ENCODE measurements around the gene SEC24C.

Gene SEC24C

DNA sequence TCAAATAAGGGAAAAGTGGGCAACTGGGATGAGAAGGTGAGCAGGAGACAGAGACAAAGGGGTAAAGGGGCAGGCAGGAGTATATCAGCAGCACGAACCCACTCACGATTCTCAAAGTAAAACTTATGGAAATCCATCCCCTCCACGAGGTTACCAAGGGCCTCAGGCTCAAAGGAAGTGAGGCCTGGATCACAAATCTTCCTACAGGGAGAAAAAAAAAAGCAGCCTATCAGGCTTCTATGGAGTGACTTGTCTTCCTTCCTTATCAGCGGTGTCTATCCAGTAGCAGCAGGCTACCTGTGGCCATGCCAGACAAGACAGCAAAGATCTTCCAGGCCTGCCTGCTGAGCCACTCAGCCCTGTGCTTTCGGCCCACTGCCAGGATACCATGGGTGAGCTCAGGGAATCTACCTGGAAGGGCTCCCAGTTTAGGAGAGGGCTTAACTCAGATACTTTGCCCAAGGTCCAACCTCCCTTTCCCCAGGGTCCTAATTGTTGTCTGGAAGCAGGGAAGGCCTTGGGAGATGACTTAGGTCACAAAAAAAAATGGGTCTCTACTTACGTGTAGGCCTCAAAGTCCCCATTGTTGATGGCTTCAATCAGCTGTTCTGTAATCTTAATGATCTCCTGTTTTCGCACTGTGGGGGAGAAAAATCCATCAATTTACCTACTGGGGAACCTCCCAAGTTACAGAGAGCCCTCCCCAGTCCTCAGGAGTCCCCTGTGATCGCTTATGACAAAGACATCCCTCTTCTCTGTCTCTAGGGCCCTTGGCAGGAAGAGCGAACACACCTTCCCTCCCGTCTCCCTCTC lies 73.0 kb downstream of the SEC24C start:
- H3K27ac Mint-ChIP-seq = peak overlapping the region; percentile 54
- H3K36me3 Mint-ChIP-seq = no peaks in the 10 kb centered on the region
- no peaks in the 10 kb centered on the region for H3K9me3 Mint-ChIP-seq (ENCODE audit: low read depth)
- H3K27me3 Mint-ChIP-seq = no peaks in the 10 kb centered on the region
- H3K4me1 Mint-ChIP-seq (ENCODE audit: low read depth) = no peaks in the 10 kb centered on the region
- no peak overlapping the region for H3K4me3 Mint-ChIP-seq

DNA sequence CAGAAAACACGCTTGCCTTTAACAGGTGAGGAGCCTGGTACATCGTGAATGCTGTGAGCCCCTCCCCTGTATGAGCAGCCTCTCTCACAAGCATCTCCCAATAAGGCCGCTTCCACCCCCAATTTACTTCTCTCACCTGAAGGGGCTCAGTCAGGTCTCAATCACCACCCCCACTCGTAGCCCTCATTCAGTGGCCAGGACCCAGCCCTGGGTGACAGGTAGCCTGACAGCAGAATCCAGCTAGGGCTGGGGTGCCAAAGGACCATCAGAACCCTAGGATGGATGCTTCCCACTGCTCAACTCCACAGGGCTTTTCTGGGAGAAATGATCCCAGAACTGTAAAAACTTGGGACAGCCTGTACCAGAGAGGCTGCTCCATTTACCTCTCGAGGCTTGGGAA lies 73.7 kb downstream of the SEC24C start:
- Mint-ChIP-seq H3K9me3 (ENCODE audit: low read depth) (no peaks in the 10 kb centered on the region), H3K4me1 (ENCODE audit: low read depth) (no peaks in the 10 kb centered on the region), H3K4me3 (no peak overlapping the region), H3K27ac (peak overlapping the region; percentile 54), H3K36me3 (no peaks in the 10 kb centered on the region), H3K27me3 (no peaks in the 10 kb centered on the region)

DNA sequence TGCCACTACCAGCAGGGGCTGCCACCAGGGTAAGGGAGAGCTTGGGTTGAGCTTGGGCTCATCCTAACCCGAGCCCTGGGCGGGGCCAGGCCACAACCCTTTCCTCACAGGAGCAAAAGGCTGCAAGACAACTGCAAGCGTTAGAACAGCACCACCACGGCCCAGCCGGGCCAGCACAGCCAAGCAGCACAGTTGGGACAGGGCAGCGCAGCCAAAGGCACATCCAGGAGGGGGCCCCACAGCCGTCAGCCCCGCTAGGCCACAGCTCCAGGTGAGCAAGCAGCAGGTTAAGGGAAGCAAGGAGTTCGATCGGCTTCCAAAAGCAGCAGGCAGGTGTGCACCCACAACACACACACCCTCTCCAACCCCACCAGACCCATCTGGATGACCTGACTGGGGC lies 74.2 kb downstream of the SEC24C start:
- Mint-ChIP-seq H3K9me3 (ENCODE audit: low read depth) (no peaks in the 10 kb centered on the region), H3K36me3 (no peaks in the 10 kb centered on the region), H3K4me3 (no peak overlapping the region), H3K27ac (no peak overlapping the region), H3K27me3 (no peaks in the 10 kb centered on the region), H3K4me1 (ENCODE audit: low read depth) (no peaks in the 10 kb centered on the region)

DNA sequence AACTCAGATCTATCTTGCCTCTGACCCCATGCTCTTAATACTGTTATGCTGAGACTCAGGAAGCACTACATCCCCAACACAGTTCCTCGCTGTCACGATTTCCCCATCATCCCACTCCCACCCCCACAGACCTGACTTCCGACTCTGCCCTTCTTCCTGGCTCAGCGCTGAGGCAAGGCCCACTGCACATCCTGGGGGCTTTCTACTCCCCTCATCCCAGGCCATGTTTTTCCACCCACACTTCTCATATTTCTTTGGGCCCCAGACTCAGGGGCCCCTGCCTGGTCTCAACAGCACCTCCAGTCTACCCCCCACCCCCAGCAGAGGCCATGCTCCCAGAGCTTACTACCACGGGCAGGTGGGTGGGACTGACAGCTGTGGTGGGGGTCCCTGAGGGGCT lies 74.9 kb downstream of the SEC24C start:
- Mint-ChIP-seq H3K9me3 (ENCODE audit: low read depth) (no peaks in the 10 kb centered on the region), H3K27me3 (no peaks in the 10 kb centered on the region), H3K4me1 (ENCODE audit: low read depth) (no peaks in the 10 kb centered on the region), H3K36me3 (no peaks in the 10 kb centered on the region), H3K27ac (no peak overlapping the region), H3K4me3 (no peak overlapping the region)

DNA sequence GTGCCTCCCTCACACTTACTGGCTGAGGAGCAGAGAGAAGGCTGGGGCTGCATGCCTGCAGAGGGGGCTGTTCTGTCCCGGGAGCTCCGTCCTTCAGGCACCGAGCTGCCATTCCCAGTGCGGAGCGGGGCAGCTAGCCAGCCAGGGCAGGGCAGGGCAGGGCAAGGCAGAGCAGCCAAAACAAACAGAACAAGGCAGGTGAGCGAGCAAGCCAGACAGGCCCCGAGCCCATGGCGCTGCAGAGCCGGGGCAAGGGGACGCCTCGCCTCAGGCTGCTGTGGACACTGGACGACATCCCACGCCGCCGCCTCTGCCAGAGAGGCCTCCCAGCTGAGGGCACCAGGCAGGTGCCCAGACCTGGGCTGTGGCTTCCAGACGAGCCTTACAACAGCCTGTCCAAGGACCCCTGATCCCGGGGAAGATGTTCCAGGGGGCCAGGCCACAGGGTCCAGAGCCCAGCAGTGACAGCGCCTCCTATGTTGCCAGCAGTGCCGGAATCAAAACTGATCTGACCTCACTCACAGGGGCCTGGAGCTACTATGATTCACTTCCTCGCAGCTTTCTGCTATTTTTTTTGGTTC lies 75.4 kb downstream of the SEC24C start:
- Mint-ChIP-seq H3K4me3 (no peak overlapping the region), H3K9me3 (ENCODE audit: low read depth) (no peaks in the 10 kb centered on the region), H3K36me3 (no peaks in the 10 kb centered on the region), H3K27ac (no peak overlapping the region), H3K27me3 (no peaks in the 10 kb centered on the region), H3K4me1 (ENCODE audit: low read depth) (no peaks in the 10 kb centered on the region)
